Measurements from ENCODE around the gene GPR26.

The GPR26 gene

DNA sequence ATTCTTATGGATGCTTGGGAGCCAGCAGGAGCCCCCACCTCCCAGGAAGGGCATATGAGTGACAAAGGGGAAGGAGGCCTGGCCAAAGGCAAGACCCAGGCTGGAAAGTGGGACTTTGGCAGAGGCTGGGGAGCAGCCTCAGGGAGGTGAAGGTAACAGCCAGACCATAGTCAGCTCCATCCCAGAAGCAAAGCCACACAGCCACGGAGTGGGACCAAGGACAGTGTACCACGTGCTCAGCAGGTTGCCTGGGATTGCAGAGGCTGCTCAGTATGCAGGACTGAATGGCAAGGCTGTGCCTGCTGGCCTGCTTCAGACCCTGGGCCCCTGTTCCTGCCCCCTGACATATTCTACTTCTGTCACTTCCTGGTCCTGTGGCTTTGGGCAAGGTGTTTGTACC, 17.6 kb upstream of the GPR26 start:
- DNase-seq (ENCODE audit: low read depth in 2 of 2), result no peak

GRCh38 chr10:123649676-123650075, 16.5 kb upstream of the GPR26 start:
- no peak for DNase-seq (ENCODE audit: low read depth in 2 of 2)

- DNase-seq (ENCODE audit: low read depth in 2 of 2), result no peak
Measured at GRCh38 chr10:123651421-123652047, 14.6 kb upstream of the GPR26 start.

DNA sequence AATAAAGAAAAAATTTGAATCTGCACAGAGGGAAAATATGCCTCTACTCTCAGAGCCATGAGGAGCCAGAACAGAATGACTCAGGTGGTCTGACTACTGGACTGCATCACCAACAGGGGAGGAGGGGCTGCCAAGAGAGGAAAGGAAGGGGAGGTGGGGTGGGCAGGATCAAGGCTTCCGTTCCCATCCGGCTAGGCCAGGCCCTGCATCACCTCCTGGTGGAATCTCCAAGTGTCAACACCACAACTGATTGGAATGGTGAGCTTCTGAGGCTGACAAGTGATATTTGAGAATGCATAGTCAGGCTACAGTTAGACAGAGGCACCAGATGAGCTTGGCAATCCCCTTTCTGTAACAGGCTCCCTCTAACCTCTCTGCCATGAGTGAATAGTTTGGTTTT, 10.4 kb upstream of the GPR26 start:
- no peak for DNase-seq (ENCODE audit: low read depth in 2 of 2)

DNA sequence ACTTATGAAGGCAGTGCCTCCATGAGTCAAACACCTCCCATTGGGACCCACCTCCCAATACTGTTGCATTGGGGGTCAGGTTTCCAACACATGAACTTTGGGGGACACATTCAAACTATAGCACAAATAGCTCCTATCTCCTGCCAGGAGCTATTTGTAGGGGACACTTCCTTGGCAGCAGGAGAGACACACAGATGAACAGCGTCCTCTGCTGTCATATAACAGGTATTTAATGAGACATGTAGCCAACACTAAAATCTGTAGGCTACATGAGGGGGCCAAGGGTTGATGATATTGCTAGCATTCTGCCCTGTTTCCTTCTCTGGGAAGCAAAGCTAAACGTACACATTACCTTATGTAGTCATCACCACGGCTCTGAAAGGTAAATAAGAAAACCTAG, 2.6 kb upstream of the GPR26 start:
- DNase-seq (ENCODE audit: low read depth in 2 of 2), result no peak

DNA sequence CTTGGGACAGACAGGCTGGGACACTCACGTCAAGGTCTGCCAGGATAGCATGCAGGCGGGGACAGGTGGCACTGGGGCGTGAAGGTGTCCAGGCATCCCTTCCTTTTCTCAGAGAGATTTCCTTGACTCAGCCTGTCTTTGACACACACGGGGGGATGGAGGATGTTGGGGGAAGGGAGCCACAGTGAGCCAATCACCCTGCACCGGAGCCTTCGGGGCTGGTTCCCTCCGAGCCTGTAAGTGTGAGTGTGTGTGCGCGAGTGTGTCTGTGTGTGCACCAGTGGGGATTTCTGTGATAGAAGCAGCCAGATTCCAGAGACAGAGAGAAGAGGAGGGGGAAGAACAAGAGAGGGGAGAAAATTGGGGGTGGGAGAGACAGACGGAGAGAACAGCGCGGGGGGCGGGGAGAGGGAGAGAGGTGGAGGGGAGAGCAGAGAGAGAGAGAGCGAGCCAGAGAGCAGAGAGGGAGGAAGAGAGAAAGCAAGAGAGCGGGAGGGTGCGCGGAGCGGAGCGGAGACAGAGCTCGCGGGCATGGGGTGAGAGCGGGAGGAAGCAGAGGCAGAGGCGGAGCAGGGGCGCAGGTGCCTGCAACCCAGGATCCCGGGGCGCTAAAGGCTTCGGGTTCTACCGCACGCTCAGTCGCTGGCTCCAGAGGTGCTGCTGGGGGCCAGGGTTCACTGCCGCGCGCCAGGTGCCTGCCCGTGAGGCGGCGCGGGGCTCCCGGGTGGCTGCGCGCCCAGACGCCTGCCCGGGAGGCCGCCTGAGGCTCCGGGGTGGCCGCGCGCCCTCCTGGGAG, 466 bp upstream of the GPR26 start:
- DNase-seq (ENCODE audit: low read depth in 2 of 2), result no peak

DNA sequence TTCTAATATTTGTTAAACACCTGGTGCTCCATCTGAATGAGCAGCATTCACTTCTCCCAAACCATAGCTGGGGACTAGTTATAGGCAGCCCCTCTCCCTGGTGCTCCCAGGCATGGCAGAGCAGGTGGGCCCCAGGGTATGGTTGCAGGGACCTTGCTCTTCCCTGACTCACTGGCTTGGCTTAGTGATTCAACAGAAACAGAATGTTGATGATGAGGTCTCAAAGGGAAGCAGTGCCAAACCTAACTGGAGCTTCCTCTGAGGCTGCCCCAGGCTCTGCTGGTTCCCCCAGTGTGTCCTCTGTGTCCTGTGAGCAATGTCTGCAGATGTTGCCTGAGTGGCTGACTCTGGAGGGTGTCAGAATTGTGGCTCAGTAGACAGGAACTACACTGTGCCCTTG, 3.7 kb downstream of the GPR26 start:
- DNase-seq (ENCODE audit: low read depth in 2 of 2), result no peak

- DNase-seq (ENCODE audit: low read depth in 2 of 2), result no peak
Measured at GRCh38 chr10:123673198-123673597, 7.0 kb downstream of the GPR26 start.

DNA sequence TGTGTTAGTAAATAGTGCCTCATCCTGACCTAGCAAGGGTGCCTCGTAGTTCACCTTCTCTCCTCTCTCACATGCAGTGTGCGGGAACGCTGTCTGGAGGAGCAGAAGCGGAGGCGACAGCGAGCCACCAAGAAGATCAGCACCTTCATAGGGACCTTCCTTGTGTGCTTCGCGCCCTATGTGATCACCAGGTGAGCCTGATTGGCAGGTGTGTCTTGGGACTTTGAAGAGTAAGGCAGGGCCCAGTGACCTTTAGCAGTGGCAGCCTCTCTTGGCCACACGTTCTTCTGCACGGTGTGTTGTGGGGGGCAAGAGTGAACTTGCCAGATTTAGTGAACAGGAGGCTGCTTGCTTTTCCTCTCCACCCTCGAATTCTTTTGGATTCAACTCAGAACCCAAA, 8.6 kb downstream of the GPR26 start:
- no peak for DNase-seq (ENCODE audit: low read depth in 2 of 2)

- DNase-seq (ENCODE audit: low read depth in 2 of 2), result no peak
Measured at GRCh38 chr10:123675811-123676210, 9.7 kb downstream of the GPR26 start.

DNA sequence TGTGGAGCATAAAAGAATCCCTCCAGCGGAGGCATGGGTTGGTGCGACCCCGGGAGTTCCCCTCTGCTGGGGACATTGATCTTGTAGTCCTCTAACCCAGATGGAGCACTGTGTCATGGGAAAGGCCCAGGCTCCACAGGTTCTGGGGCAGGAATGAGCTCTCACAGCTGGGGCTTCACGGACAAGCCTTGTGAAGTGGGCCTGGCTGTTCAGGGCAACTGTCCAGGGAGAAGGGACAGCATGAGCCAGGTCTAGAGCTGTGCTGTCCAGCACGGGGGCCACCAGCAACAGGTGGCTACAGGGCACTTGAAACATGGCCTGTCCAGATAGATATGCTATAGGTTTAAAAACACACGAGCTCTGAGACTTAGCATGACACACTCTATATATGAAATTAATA, 11.4 kb downstream of the GPR26 start:
- no peak for DNase-seq (ENCODE audit: low read depth in 2 of 2)

DNA sequence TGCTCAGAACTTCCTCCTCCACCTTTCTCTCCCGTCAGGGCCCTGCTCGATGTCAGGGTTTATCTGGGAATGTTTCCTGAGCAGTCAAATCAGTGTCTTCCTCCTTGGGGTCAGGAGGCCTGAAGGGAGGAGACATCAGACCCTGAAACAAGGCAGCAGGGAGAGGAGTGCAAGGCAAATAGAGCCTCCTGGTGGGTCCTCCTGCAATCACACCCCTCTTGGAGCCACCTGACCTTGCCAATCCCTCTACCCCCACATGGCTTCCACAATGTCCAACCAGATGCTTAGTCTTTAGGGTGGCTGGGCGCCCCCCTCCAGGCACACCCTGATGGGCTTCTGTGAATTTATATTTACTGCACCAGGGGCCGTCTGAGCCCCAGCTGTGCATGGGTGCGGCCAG, 12.2 kb downstream of the GPR26 start:
- DNase-seq (ENCODE audit: low read depth in 2 of 2), result no peak

- DNase-seq (ENCODE audit: low read depth in 2 of 2), result no peak
Measured at GRCh38 chr10:123681285-123681684, 15.1 kb downstream of the GPR26 start.

- DNase-seq (ENCODE audit: low read depth in 2 of 2), result no peak
Measured at GRCh38 chr10:123682477-123682876, 16.3 kb downstream of the GPR26 start.

- DNase-seq (ENCODE audit: low read depth in 2 of 2), result no peak
Measured at GRCh38 chr10:123683459-123683858, 17.3 kb downstream of the GPR26 start.

DNA sequence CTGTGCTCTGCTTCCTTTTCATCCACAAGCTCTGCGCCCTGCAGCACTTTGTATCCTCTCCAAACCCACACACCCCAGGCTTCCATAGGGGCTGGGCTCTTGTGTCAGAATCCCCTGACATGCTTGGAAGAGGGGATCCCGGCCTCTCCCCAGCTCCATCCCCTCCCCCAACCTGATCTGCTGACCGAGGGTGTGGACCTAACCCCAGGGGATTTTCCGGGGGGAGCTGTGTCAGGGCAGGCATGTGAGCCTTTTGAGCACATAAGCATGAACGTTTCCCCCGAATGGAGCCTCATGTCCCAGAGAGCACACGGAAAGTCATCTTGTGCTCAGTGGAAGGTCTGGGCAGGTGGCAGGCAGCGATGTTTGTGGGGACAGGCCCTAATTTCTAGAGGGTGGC, 17.7 kb downstream of the GPR26 start:
- DNase-seq (ENCODE audit: low read depth in 2 of 2), result no peak

DNA sequence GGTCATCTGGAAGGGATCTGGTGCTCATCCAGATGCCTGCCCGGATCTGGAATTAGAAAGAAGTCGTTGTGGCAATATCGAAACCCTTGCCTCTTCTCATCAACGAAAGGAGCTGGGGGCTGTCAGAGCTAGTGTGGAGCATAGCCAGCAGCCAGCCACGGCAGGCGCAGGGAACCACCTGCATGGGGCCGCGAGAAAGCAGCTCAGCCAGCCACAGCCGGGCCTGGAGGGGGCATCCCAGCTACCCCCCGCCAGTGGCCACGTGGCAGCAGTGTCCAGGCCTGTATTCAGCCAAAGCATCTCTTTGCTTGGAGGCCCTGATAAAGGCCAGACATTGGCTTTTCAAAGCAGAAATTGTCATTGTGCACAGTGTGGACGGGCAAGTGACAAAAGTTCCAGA, 19.1 kb downstream of the GPR26 start:
- DNase-seq (ENCODE audit: low read depth in 2 of 2), result no peak

- no peak for DNase-seq (ENCODE audit: low read depth in 2 of 2)
Measured at GRCh38 chr10:123687758-123688157, 21.6 kb downstream of the GPR26 start.

DNA sequence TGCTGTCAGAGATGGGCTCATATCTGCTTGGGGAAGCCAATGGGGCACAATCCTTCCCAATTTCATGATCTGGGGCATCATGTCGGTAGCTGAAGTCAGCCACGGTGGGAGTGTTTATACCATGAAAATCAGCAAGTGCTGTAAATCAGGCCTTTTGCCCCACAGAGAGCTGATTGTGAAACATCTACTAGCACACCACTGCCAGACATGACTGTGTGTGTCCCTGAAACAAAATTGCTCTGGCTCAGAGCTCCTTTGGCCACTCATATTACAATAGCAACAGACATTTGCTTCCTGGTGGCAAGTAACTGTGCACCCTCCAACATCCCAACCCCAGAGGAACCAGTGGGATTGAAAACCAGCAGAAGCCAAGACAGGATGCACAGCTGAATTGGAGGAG, 23.7 kb downstream of the GPR26 start:
- DNase-seq (ENCODE audit: low read depth in 2 of 2), result no peak

DNA sequence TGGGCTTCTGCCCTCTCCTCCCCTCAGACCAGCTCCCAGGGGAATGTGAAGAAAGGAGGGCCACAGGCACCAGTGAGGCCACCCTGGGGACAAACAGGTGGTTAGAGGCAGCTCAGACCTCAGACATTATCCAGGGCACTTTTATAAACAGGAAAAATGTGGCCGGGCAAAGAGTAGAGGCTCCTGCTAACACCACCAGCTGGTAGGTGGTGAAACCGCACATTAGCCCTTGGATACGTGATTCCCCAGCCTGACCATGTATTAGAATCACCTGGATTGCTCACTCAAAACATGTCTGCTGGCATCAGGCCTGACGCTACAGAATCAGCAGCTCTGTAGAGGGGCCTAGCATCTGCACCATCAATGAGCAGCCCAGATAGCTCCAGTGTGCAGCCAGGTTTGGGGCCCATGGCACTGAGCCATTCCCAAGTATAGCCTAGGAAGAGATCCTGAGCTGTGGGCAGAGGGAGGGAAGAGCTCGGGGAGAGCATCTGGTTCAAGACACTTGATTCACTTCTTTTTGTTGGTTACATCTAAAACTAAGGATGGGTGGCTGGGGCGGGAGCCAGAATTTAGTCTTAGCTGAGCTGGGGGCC, 37.1 kb downstream of the GPR26 start:
- DNase-seq (ENCODE audit: low read depth in 2 of 2), result no peak

- no peak for DNase-seq (ENCODE audit: low read depth in 2 of 2)
Measured at GRCh38 chr10:123704076-123704475, 37.9 kb downstream of the GPR26 start.

DNA sequence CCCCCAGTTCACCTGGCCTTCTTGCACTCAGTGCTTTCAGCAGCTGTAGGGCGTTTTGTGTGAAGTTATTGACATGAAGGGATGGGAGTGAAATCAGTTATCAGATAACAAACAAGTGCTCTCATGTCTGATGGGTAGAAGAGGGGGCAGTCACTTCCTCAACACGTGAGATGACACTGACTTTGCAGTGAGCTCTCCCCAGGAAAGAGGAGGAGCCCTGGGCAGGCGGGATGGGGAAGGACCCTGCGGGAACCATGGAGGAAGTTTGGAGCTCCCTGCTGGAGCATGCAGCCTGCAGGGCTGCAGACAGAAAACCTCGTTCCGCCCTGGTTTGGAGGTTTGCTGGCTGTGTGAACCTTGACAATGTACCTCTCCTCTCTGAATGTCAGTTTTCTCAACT, 38.7 kb downstream of the GPR26 start:
- DNase-seq (ENCODE audit: low read depth in 2 of 2), result no peak

GRCh38 chr10:123706236-123706635, 40.1 kb downstream of the GPR26 start:
- DNase-seq (ENCODE audit: low read depth in 2 of 2), result no peak
